B cell (primary cell): ENCODE data around the gene PAIP2.

Experiments used
- EZH2 ChIP-seq: IDR thresholded peaks from 2 replicates; pipeline ENCODE4 v1.6.1; 2012; ENCODE audit warnings: borderline replicate concordance, low read depth, mild to moderate bottlenecking, moderate library complexity, low read length; ENCODE audit not compliant: insufficient read depth, poor library complexity, severe bottlenecking
- TF ChIP-seq, protein P1 (sequence below): fragments of 200-600 bp; IDR thresholded peaks from one replicate; pipeline ENCODE4 v1.8.0; 2022; ENCODE audit warnings: antibody characterized with exemption, mild to moderate bottlenecking

DNA sequence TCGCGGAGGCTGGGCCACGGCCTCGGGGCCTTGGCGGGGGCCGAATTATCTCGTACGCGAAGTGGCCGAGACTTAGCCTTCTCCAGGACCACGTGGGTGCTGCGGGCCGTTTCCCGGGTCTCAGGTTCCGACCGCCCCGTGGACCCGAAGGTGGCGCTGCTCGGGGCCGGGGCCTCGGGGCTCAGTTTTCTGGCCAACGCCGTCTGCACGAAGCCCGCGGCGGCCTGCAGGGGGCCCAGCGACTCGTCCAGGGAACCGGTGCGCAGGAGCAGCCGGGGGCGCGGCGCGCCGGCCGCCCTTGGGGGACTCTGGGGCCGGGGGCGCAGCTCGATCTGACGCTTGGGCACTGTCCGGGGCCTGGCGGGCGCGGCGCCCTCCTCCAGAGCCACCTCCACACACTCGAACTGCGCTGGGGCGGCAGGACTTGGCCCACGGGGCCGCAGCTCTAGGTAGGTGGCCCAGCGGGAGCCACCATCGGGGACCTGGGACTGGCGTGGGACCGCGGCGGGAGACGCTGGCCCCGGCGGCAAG is 52.5 kb downstream of the PAIP2 start:
- TF ChIP-seq, protein P1, sequence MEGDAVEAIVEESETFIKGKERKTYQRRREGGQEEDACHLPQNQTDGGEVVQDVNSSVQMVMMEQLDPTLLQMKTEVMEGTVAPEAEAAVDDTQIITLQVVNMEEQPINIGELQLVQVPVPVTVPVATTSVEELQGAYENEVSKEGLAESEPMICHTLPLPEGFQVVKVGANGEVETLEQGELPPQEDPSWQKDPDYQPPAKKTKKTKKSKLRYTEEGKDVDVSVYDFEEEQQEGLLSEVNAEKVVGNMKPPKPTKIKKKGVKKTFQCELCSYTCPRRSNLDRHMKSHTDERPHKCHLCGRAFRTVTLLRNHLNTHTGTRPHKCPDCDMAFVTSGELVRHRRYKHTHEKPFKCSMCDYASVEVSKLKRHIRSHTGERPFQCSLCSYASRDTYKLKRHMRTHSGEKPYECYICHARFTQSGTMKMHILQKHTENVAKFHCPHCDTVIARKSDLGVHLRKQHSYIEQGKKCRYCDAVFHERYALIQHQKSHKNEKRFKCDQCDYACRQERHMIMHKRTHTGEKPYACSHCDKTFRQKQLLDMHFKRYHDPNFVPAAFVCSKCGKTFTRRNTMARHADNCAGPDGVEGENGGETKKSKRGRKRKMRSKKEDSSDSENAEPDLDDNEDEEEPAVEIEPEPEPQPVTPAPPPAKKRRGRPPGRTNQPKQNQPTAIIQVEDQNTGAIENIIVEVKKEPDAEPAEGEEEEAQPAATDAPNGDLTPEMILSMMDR = peak; percentile 86
- TF ChIP-seq EZH2 = no peak
